UCSD-AML1 (cell line): ENCODE results near the gene FAM221B.

Experiments used
- DNase-seq: peaks from one replicate; lab custom pipeline; 2025; ENCODE audit not compliant: unreplicated experiment; lab: John Stamatoyannopoulos, UW

The FAM221B gene

DNA sequence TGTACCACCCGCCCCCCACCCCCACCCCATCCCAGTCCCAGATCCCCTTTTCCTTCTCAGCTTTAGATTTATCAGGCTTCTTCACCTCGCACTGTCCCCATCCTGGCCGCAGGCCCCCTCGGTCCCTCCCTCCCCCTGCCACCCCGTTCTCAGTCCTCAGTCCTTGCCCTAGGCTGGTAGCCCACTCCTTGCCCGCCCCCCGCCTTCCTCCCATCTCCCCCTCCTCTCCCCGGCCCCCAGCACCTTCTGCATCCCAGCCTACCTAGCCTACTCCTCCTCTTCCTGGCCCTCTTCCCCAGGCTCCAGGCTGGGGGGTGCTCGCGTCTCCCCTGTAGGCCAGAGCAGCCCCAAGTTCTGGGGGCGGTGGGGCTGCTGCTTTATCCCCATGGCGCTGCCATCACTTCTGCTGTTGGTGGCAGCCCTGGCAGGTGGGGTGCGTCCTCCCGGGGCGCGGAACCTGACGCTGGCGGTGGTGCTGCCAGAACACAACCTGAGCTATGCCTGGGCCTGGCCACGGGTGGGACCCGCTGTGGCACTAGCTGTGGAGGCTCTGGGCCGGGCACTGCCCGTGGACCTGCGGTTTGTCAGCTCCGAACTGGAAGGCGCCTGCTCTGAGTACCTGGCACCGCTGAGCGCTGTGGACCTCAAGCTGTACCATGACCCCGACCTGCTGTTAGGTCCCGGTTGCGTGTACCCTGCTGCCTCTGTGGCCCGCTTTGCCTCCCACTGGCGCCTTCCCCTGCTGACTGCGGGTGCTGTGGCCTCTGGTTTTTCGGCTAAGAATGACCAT lies 36.3 kb downstream of the FAM221B start:
- DNase-seq = no peak

DNA sequence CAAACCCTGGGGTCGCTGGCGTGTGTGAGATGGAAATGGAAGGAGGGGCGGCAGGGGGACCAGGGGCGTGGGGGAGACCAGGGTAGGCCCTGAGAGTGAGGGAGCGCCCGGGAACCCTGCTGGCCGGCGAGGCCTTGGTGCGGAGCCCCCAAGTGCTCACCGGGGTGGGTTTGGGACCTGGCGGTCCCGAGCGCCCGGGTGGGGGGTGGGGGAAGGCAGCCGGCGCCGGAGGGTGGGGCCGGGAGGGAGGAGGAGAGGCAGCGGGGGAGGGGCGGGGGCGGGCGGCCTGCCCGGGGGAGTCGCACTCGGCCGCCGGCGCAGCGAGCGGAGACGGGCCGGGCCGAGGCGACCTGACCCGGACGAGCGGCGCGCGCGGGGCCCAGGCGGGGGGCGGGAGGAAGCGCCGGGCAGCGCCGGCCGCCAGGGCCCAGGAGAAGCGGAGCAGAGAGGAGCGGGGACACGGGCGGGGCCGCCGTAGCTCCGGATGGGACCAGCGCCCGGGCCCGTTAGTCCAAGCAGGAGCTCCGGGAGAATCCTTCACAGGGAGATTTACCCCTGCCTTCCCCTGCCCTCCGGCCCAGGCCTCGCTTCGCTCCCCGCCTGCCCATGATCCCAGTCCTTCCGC lies 37.1 kb downstream of the FAM221B start, which contains the start of gene NPR2:
NPR2 (plus strand) TSS at position 295 of the 625 bp plus-strand sequence. CDS start 818 bp downstream, outside the sequence.
- no peak for DNase-seq

DNA sequence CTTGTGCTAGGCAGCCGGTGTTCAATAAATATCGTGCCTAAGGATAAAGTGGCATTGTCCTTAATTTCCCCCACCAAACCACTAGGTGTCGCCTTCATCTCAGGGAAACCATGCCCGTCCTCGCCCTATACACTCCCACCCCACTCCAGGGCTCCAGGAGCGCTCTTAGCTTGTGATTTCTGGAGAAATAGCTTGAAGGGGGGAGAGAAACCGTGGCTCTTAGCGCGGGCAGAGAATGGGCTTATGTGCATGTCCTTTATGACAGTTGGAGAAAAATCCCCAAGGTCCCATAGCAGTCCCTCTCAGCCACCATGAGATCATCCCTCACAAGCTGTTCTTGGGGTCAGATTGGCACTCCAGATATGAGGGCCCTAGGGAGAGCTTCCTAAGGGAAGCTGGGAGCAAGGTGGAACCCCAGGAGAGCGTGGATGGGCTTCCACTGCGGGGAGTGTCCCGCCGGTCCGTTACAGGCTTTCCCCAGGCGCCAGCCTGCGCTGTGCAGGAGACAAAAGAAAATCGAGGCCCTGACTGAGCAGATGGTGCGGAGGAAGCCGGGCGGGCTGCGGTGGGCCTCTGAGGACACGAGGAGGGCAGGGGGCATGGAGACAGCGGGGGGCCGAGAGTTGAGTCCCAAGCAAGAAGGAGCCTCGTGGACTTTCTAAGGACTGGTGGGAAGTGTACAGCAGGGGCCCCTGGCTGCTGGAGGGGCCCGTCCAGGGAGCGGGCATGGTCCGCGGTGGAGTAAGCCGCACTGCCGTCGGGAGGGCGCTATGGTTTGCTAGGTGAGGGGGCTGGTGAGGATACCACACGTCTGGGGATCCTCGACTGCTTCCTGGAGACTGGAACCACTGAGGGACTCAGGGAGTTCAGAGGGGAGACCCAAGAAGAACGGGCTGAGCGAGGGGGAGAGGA lies 37.9 kb downstream of the FAM221B start:
- peak; percentile 38 for DNase-seq

DNA sequence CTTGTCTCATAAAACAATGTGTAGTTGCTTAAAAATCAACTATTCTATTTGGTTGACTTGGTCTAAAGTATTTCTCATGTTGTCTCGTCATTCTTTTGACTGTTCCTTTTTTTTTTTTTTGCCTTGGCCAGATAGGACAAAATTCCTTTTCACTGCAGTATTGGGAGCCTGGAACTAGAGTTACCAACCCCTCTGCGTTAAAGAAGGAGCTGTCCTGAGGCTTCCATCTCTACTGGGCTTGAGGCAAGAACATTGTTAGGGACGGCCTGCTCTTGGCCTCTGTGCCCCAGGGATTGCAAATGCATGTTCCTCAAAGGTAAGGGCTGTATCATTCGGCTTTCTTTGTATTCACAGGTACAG lies 38.5 kb downstream of the FAM221B start:
- DNase-seq = no peak

DNA sequence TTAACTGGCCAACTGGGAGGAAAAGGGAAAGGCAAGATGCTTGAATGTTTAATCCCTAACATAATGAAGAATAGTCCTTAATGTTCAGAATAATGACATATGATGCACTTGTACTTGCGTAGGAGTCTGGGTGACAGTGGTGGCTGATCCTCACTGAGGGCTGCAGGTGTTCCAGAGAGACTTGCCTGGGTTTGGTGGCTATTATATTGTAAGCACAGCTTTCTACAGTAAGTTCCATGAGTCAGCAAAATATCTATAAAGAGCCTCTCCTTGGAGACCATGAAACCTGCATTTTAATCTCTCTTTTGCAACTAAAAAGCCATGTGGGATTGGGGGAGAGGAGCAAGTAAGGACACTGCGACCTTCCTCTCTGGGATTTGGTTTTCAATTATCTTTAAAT lies 39.0 kb downstream of the FAM221B start:
- no peak for DNase-seq

DNA sequence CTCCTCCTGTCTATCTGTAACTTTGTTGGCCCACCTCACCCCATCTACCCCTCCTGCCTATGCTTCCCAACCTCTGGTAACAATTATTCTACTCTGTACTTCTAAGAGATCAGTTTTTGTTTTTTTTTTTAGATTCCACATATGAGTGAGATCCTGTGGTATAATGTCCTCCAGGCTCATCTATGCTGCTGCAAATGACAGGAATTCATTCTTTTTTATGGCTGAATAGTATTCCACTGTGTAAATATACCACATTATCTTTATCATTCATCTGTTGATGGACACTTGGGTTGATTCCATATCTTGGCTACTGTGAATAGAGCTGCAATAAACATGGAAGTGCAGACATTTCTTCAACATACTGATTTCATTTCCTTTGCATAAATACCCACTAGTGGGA lies 45.1 kb downstream of the FAM221B start:
- DNase-seq = no peak

DNA sequence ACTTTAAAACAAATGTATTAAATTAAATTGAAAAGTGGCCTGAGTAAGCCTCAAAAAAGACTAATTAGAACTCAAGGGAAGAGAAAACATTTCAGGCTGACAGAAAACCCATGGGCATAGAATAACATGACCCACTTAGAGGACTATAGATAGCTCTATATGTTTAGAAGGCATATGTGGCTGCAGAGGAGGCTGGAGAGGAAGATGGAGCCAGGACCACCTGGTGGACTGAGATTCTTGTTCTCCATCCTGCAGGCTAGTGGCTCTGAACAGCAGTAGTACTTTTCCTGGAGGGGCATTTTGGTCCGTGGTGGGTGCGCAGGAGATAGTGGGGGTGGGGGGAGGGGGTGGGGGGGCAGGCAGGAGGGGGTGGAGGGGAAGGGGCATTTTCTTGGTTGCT lies 47.5 kb downstream of the FAM221B start:
- no peak for DNase-seq

DNA sequence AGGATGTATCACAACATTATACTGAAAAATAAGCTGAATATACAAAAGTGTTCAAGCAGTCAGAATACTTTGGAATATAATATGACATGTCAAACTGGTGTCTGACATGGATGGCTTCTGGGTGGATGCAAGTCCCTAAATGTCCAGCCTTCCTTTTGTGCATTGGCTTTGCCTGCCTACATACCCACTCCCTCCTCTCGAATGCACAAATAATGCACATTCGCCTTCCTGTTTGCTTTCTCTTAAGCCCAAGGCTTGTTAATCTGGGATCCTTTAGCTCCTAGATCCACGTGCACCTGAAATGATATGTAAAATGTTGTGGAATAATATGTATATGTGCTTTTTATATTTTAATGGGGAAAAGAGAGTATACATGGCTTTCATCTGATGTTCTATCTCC lies 50.0 kb downstream of the FAM221B start:
- no peak for DNase-seq

DNA sequence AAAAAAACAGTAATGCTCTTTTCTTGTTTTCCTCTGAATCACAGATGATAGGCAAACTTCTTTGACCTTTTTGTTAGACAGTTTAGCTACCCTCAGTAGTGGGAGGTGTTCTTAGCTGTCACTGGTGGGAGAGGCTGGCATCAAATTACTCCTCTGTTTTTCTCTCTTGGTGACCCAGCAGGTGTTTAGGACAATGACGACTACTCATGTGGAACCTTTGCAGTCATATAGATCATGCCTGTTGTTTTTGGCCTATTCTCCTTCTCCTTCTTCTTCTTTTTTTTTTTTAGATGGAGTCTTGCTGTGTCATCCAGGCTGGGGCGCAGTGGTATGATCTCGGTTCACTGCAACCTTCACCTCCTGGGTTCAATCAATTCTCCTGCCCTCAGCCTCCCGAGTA lies 52.5 kb downstream of the FAM221B start:
- no peak for DNase-seq

DNA sequence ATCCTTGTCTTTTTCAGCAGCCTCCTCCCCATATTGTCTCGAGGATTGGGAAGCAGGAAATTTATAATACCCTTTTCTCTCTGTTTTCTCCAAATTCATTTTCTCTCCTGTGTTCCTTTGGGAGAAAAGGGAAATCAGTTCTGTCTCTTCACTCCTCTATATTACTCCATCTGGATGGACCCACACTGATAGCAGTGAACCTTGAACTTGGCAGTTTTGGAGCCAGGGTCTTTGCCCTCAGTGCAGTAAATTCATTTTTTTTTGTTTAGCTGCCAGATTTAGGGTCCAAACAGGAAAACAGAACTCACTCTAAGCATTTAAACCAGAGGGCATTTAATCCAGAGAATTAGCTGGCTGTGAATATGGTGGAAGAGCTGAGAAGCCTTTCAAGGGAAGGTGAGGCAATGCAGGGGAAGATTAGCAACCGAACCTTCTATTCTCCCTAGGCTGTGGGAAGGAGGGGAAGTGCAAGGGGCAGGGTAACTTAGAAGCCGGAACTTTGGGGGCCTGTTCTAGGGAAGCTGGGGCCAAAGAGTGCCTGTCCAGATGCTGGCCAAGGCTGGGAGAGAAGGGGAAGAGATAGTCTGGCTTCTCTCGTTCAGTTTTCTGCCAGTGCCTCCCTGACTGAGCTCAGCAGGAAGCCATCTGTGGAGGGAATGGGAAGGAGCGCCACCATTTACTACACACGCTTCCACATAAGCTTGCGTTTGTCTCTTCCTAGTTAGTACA lies 53.5 kb downstream of the FAM221B start:
- peak; percentile 68 for DNase-seq

DNA sequence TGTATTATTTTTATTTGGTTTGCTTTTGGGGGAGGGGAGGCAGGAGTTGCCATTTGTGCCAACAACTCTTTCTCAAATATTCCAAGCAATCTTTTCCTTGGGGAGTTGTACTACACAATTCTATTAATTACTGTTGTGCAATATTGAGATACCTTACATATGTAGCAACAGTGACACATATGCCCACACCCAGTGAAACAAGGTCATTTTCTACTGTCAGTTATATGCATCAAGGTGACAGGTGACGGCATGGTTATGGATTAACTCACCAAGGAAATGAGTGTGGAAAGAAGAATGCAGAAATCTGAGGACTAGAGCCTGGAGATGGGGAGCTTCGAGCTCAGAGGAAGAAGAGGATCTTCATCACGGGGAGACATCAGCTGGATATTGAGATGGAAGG lies 56.6 kb downstream of the FAM221B start:
- no peak for DNase-seq

DNA sequence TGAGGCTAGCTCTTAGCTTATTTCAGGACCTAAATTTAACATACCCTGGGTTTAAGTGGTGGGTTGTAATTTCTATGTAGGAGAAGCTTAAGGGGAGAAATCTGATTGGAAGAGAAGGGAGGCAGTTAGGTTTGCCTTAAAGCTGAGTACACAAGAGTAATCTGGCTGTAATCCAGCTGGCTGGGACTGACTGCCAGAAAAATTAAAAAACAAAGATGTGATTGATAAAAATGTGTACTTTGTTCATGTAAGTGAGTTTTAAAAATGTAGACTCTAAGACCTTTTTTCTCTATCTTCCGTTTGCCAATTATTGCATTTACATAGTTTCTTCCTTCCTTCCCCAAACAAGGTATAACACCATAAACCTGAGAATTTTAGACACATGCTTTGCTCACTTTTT lies 57.0 kb downstream of the FAM221B start:
- no peak for DNase-seq

DNA sequence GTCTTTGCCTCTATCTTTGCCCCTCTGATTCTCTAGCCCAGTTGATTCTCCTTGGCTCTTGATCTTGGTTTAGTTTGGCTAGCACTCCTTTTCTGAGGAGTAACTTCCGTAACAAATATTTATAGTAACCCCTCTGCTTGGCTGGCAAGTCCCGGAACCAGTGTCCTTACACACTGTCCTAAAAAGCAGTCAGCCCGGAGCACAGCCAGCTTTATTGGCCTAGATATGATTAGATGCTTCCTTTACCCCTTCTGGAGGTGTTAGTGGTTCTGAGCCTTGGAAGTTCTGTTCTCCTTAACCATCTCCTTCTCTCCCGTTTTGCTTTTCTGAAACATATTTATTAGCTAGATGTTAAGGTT lies 57.5 kb downstream of the FAM221B start:
- DNase-seq = no peak

DNA sequence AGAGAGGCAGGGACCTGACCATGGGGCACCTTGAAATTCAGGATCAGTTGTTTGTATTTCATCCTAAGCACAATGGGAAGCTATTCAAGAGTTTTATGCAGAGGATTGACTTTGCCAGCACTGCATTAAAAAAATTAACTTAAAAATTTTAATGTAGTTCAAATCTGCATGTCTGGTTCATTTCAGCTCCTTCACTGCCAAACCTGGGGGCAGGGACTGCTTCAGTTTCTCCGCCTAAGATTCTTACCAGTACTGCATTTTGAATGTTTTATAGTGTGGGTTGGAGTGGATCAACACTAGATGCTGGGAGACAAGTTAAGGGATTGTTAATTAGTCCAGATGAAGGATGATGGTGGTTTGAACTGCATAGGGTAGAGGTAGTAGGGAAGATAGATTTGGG lies 58.8 kb downstream of the FAM221B start:
- no peak for DNase-seq

DNA sequence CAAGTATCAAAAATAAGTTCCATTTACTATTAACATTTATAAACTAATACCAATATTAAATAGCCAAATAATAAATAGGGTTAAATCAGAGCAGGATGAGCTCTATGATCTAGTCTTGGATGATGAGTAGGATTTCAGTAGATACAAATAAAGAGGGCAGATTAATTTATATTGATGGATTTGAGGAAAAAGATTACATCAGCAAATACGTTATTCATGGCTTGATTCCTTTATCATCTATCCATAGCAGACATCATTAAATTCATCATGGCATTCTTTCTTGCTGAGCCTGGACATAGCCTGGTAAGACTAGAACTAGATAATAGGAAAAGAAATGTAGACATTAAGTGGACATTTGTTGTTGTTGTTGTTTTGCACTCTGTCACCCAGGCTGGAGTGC lies 61.1 kb downstream of the FAM221B start:
- DNase-seq = no peak

DNA sequence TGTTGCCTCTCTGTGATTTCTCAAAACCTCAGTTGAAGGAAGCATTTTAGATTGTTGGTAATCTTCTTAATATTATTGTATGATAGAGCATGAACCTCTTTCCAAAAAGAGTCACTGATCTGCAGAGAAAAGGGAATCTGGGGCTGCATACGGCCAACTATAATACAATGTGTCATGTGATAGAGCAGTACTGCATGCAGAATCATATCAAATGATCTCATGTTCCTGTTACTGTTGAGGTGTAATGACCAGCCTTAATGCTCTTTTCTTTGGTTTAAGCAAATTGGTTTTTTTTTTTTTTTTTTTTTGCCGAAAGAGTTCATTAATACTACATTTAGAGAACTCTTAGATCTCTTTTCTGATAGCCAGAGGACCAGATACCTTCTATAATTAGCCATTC lies 61.5 kb downstream of the FAM221B start:
- no peak for DNase-seq
